Vagina (tissue), 2 donors: ENCODE measurements around the gene SMURF1.

Source experiments
- POLR2A ChIP-seq, 2 donors: fragments of 450-650 bp; IDR thresholded peaks; one replicate each; pipeline ENCODE4 v1.6.1; 2017; ENCODE audit warnings: antibody characterized with exemption in 2 of 2, mild to moderate bottlenecking in 2 of 2, moderate library complexity in 2 of 2
- POLR2AphosphoS5 ChIP-seq, 2 donors: sonication (generic); formaldehyde crosslinking; IDR thresholded peaks; one replicate each; pipeline ENCODE4 v1.9.0; 2017; ENCODE audit warnings: antibody characterized with exemption in 2 of 2, mild to moderate bottlenecking in 2 of 2, low read depth in 1 of 2; ENCODE audit not compliant: insufficient read depth in 1 of 2
- TF ChIP-seq, protein P1 (sequence below), 3 experiments: fragments of 450-650 bp in 2 of 3; fragments of 200-600 bp in 1 of 3; sonication (generic) in 1 of 3; IDR thresholded peaks; one replicate each; pipeline ENCODE4 v1.5.1; 2017 to 2019; ENCODE audit warnings: antibody characterized with exemption in 3 of 3, mild to moderate bottlenecking in 2 of 3, moderate library complexity in 2 of 3

DNA sequence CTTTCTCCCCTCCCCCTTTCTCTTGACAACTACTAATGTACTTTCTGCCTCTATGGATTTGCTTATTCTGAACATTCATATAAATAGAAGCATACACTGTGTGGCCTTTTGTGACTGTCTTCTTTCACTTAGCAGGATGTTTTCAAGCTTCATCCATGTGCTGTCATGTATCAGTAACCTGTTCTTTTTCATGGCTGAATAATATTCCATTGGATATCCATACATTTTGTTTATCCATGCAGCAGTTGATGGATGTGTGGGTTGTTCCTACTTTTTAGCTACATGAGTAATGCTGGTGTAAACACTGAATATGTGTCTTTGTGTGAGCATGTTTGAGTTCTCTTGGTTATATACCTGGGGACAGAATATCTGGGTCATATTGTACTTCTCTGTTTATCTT lies 158.0 kb downstream of the SMURF1 start:
- TF ChIP-seq POLR2A (IDR thresholded peaks at IDR 0.05) = no peak
- TF ChIP-seq, protein P1, sequence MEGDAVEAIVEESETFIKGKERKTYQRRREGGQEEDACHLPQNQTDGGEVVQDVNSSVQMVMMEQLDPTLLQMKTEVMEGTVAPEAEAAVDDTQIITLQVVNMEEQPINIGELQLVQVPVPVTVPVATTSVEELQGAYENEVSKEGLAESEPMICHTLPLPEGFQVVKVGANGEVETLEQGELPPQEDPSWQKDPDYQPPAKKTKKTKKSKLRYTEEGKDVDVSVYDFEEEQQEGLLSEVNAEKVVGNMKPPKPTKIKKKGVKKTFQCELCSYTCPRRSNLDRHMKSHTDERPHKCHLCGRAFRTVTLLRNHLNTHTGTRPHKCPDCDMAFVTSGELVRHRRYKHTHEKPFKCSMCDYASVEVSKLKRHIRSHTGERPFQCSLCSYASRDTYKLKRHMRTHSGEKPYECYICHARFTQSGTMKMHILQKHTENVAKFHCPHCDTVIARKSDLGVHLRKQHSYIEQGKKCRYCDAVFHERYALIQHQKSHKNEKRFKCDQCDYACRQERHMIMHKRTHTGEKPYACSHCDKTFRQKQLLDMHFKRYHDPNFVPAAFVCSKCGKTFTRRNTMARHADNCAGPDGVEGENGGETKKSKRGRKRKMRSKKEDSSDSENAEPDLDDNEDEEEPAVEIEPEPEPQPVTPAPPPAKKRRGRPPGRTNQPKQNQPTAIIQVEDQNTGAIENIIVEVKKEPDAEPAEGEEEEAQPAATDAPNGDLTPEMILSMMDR (IDR thresholded peaks at IDR 0.05) = no peak
- no peak for TF ChIP-seq POLR2AphosphoS5 (IDR thresholded peaks at IDR 0.05; ENCODE audit: insufficient read depth in 1 of 2, low read depth in 1 of 2)
